ENCODE measurements around the gene GGT6. TPM values are rescaled to one million over a fixed set of nuclear protein-coding genes. Genes with fewer than 3 reads are reported as not detected.

The GGT6 gene
- total RNA-seq, 2 experiments from 2014 or later: not detected

DNA sequence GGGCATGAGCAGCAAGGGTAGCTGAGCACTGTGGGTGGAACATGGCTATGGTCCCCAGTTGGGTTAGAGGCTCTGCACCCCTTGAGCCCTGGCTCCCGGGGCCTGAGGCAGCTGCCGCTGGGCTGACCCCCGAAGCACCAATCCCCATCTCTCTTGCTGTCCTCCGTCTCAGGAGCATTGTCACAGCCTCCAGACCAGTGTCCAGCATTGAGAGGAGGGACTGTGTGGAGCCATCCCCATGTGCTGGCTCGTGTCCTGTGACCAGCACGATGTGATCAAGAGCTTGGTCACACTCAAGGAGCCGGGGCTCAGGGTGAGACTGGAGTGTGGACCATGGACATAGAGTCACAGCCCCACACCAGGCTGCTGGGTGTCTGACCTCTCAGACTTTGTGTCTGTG is 26.8 kb upstream of the GGT6 start:
- Mint-ChIP-seq H3K4me1 (ENCODE audit: low read depth) (peaks cover 4% of the 10 kb centered on the region), H3K4me3 (no peak overlapping the region), H3K9me3 (no peaks in the 10 kb centered on the region), H3K27ac (no peak overlapping the region), H3K27me3 (peaks cover 44% of the 10 kb centered on the region), H3K36me3 (ENCODE audit: low read depth) (no peaks in the 10 kb centered on the region)
- Histone ChIP-seq H3K27me3 (ENCODE audit: control insufficient read depth in 1 of 2, insufficient read depth in 2 of 2, low read length in 2 of 2) (peaks cover 22 to 29% of the 10 kb centered on the region in 2 experiments), H3K9me3 (ENCODE audit: control insufficient read depth in 1 of 2, insufficient read depth in 1 of 2, low read length in 2 of 2) (no peaks in the 10 kb centered on the region), H3K36me3 (ENCODE audit: insufficient read depth, low read length) (no peaks in the 10 kb centered on the region), H3K4me1 (ENCODE audit: insufficient read depth, low read length) (peaks cover 10% of the 10 kb centered on the region), H3K27ac (ENCODE audit: low read depth in 1 of 2, low read length in 2 of 2) (no peak overlapping the region), H3K4me3 (ENCODE audit: low read length) (no peak overlapping the region)
- ChIA-PET POLR2A (no interaction called here), CTCF (no interaction called here)
- DNase-seq: no peak
- TF ChIP-seq, protein P1, sequence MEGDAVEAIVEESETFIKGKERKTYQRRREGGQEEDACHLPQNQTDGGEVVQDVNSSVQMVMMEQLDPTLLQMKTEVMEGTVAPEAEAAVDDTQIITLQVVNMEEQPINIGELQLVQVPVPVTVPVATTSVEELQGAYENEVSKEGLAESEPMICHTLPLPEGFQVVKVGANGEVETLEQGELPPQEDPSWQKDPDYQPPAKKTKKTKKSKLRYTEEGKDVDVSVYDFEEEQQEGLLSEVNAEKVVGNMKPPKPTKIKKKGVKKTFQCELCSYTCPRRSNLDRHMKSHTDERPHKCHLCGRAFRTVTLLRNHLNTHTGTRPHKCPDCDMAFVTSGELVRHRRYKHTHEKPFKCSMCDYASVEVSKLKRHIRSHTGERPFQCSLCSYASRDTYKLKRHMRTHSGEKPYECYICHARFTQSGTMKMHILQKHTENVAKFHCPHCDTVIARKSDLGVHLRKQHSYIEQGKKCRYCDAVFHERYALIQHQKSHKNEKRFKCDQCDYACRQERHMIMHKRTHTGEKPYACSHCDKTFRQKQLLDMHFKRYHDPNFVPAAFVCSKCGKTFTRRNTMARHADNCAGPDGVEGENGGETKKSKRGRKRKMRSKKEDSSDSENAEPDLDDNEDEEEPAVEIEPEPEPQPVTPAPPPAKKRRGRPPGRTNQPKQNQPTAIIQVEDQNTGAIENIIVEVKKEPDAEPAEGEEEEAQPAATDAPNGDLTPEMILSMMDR (IDR thresholded peaks at IDR 0.05): no peak
- no peak for ATAC-seq (ENCODE audit: poor library complexity)
- intact Hi-C loops (cut with DNase I, micrococcal nuclease): no loop called here

DNA sequence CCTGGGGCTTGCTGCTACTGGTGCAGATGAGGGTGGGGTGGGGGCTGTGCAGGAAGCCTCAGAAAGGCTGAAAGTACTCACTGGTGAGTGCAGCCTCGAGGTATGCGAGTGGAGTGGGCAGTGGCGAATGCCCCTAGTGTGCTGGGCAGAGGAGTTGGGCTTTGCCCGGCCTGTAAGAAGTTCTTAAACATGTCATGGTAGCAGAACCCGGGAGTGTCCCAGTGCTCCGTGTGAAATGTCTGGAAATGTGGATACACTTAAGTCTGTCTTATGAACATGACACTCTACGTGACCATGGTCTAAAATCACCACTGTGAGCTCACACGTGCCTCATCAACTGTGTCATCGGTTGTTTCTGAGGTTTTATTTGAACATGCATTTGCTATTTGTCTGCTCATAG is 25.7 kb upstream of the GGT6 start:
- no peak overlapping the region for H3K27ac Mint-ChIP-seq
- Histone ChIP-seq H3K4me1 (ENCODE audit: insufficient read depth, low read length) (peaks cover 10% of the 10 kb centered on the region), H3K27ac (ENCODE audit: low read depth in 1 of 2, low read length in 2 of 2) (no peak overlapping the region), H3K9me3 (ENCODE audit: control insufficient read depth in 1 of 2, insufficient read depth in 1 of 2, low read length in 2 of 2) (no peaks in the 10 kb centered on the region), H3K27me3 (ENCODE audit: control insufficient read depth in 1 of 2, insufficient read depth in 2 of 2, low read length in 2 of 2) (peaks cover 22 to 31% of the 10 kb centered on the region in 2 experiments), H3K36me3 (ENCODE audit: insufficient read depth, low read length) (no peaks in the 10 kb centered on the region), H3K4me3 (ENCODE audit: low read length) (no peak overlapping the region)
- TF ChIP-seq, protein P1 (IDR thresholded peaks at IDR 0.05): no peak
- POLR2A ChIA-PET: no interaction called here
- peaks cover 4% of the 10 kb centered on the region for H3K4me1 Mint-ChIP-seq (ENCODE audit: low read depth)
- peaks cover 49% of the 10 kb centered on the region for H3K27me3 Mint-ChIP-seq
- no peak for DNase-seq
- no peaks in the 10 kb centered on the region for H3K9me3 Mint-ChIP-seq
- CTCF ChIA-PET: no interaction called here
- no peak for ATAC-seq (ENCODE audit: poor library complexity)
- intact Hi-C loops (cut with DNase I, micrococcal nuclease): no loop called here
- no peak overlapping the region for H3K4me3 Mint-ChIP-seq
- no peaks in the 10 kb centered on the region for H3K36me3 Mint-ChIP-seq (ENCODE audit: low read depth)

DNA sequence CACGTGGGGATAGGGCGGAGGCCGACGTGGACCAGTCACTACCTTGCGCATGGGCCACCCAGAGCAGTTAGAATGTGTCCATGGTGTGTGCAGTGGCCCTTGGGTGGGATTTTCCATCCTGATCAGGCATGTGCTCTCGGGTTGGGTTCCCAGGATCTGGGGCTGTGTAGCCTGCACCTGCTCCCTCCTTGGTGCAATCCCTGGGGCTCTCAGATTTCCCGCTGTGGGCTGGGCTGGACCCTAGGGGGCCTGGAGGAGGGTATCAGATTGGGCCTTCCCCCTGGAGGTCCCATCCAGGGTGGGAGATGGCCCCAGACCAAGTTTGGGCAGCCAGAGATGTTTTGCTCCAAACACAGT is 25.2 kb upstream of the GGT6 start:
- no peak overlapping the region for H3K4me3 Mint-ChIP-seq
- Histone ChIP-seq H3K36me3 (ENCODE audit: insufficient read depth, low read length) (no peaks in the 10 kb centered on the region), H3K27me3 (ENCODE audit: control insufficient read depth in 1 of 2, insufficient read depth in 2 of 2, low read length in 2 of 2) (peaks cover 22 to 31% of the 10 kb centered on the region in 2 experiments), H3K9me3 (ENCODE audit: control insufficient read depth in 1 of 2, insufficient read depth in 1 of 2, low read length in 2 of 2) (no peaks in the 10 kb centered on the region), H3K4me1 (ENCODE audit: insufficient read depth, low read length) (peaks cover 10% of the 10 kb centered on the region), H3K27ac (ENCODE audit: low read depth in 1 of 2, low read length in 2 of 2) (no peak overlapping the region), H3K4me3 (ENCODE audit: low read length) (no peak overlapping the region)
- no peaks in the 10 kb centered on the region for H3K36me3 Mint-ChIP-seq (ENCODE audit: low read depth)
- intact Hi-C loops (cut with DNase I, micrococcal nuclease): no loop called here
- H3K9me3 Mint-ChIP-seq: no peaks in the 10 kb centered on the region
- ATAC-seq (ENCODE audit: poor library complexity) (no peak), DNase-seq (no peak)
- H3K4me1 Mint-ChIP-seq (ENCODE audit: low read depth): peaks cover 4% of the 10 kb centered on the region
- TF ChIP-seq, protein P1 (IDR thresholded peaks at IDR 0.05): no peak
- ChIA-PET POLR2A (no interaction called here), CTCF (no interaction called here)
- no peak overlapping the region for H3K27ac Mint-ChIP-seq
- H3K27me3 Mint-ChIP-seq: peaks cover 51% of the 10 kb centered on the region

All from CD4-positive, alpha-beta T cell (primary cell).